Measurements from ENCODE around the gene SPATA7. TPM values are rescaled to one million over a fixed set of nuclear protein-coding genes. Genes with fewer than 3 reads are reported as not detected.

The SPATA7 gene
- total RNA-seq, 1 donor from 2014 or later = 32.7 TPM

DNA sequence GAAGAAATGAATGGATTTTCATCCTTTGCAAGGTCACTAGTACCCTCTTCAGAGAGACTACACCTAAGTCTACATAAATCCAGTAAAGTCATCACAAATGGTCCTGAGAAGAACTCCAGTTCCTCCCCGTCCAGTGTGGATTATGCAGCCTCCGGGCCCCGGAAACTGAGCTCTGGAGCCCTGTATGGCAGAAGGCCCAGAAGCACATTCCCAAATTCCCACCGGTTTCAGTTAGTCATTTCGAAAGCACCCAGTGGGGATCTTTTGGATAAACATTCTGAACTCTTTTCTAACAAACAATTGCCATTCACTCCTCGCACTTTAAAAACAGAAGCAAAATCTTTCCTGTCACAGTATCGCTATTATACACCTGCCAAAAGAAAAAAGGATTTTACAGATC, 40.8 kb downstream of the SPATA7 start:
- no peak for DNase-seq (ENCODE audit: low spot score, unreplicated experiment)
- H3K4me1 Mint-ChIP-seq (ENCODE audit: low read depth) = no peaks in the 10 kb centered on the region
- H3K36me3 Mint-ChIP-seq (ENCODE audit: insufficient read depth) = peaks cover 6% of the 10 kb centered on the region
- no peak overlapping the region for H3K4me3 Mint-ChIP-seq (ENCODE audit: low read depth)
- no peaks in the 10 kb centered on the region for H3K9me3 Mint-ChIP-seq (ENCODE audit: low read depth)
- TF ChIP-seq CTCF (IDR thresholded peaks at IDR 0.05; ENCODE audit: unreplicated experiment) = no peak
- H3K27ac Mint-ChIP-seq = no peak overlapping the region
- no peaks in the 10 kb centered on the region for H3K27me3 Mint-ChIP-seq

- Mint-ChIP-seq H3K9me3 (ENCODE audit: low read depth) (peaks cover 4% of the 10 kb centered on the region), H3K36me3 (ENCODE audit: insufficient read depth) (peaks cover 20% of the 10 kb centered on the region), H3K4me1 (ENCODE audit: low read depth) (no peaks in the 10 kb centered on the region), H3K27ac (no peak overlapping the region), H3K27me3 (no peaks in the 10 kb centered on the region), H3K4me3 (ENCODE audit: low read depth) (no peak overlapping the region)
- no peak for TF ChIP-seq CTCF (IDR thresholded peaks at IDR 0.05; ENCODE audit: unreplicated experiment)
- no peak for DNase-seq (ENCODE audit: low spot score, unreplicated experiment)
Observed at GRCh38 chr14:88430976-88431375, 45.5 kb downstream of the SPATA7 start.

- H3K36me3 Mint-ChIP-seq (ENCODE audit: insufficient read depth) = peaks cover 53% of the 10 kb centered on the region
- H3K9me3 Mint-ChIP-seq (ENCODE audit: low read depth) = peaks cover 20% of the 10 kb centered on the region
- no peak overlapping the region for H3K27ac Mint-ChIP-seq
- H3K4me3 Mint-ChIP-seq (ENCODE audit: low read depth) = no peak overlapping the region
- no peak for TF ChIP-seq CTCF (IDR thresholded peaks at IDR 0.05; ENCODE audit: unreplicated experiment)
- H3K4me1 Mint-ChIP-seq (ENCODE audit: low read depth) = no peaks in the 10 kb centered on the region
- H3K27me3 Mint-ChIP-seq = no peaks in the 10 kb centered on the region
- no peak for DNase-seq (ENCODE audit: low spot score, unreplicated experiment)
Observed at GRCh38 chr14:88437658-88438057, 52.2 kb downstream of the SPATA7 start.

DNA sequence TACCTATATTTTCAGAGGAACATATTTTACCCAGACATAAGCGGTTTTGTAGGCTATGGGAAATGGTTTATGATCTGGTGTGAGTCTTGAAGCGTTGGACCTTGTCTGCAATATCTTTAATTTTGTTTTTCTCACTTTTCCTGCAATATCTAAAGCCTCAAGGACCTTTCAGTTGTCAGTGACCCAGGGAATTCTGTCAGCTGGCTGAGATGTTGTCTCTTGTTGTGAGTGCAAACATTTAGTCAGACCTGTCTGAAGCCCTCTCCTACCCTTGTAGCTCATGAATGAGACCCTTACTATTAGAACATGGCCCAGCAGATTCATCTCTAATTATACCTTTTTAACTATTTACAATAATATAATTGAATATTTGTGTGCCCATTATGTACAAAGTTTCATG, 53.6 kb downstream of the SPATA7 start:
- TF ChIP-seq CTCF (IDR thresholded peaks at IDR 0.05; ENCODE audit: unreplicated experiment) = no peak
- DNase-seq (ENCODE audit: low spot score, unreplicated experiment) = no peak
- no peaks in the 10 kb centered on the region for H3K27me3 Mint-ChIP-seq
- H3K27ac Mint-ChIP-seq = no peak overlapping the region
- H3K36me3 Mint-ChIP-seq (ENCODE audit: insufficient read depth) = peaks cover 60% of the 10 kb centered on the region
- H3K9me3 Mint-ChIP-seq (ENCODE audit: low read depth) = peaks cover 23% of the 10 kb centered on the region
- H3K4me1 Mint-ChIP-seq (ENCODE audit: low read depth) = no peaks in the 10 kb centered on the region
- H3K4me3 Mint-ChIP-seq (ENCODE audit: low read depth) = no peak overlapping the region

- no peak overlapping the region for H3K4me3 Mint-ChIP-seq (ENCODE audit: low read depth)
- H3K27ac Mint-ChIP-seq = no peak overlapping the region
- DNase-seq (ENCODE audit: low spot score, unreplicated experiment) = no peak
- no peak for TF ChIP-seq CTCF (IDR thresholded peaks at IDR 0.05; ENCODE audit: unreplicated experiment)
- H3K36me3 Mint-ChIP-seq (ENCODE audit: insufficient read depth) = peaks cover 66% of the 10 kb centered on the region
- H3K9me3 Mint-ChIP-seq (ENCODE audit: low read depth) = peaks cover 12% of the 10 kb centered on the region
- no peaks in the 10 kb centered on the region for H3K4me1 Mint-ChIP-seq (ENCODE audit: low read depth)
- H3K27me3 Mint-ChIP-seq = no peaks in the 10 kb centered on the region
Observed at GRCh38 chr14:88452231-88452630, 66.8 kb downstream of the SPATA7 start.

Measured in progenitor cell of endocrine pancreas (in vitro differentiated cells).